ENCODE data around the gene LHX8. TPM values are rescaled to one million over a fixed set of nuclear protein-coding genes. Genes with fewer than 3 reads are reported as not detected.
A peak's percentile ranks its signal among the peaks of the same experiment; 100 is the strongest.

LHX8 gene
- total RNA-seq, 1 donor from 2014 or later: not detected

GRCh38 chr1:75134647-75135572 is 722 bp downstream of the LHX8 start:
- H3K4me1 Mint-ChIP-seq: peaks cover 41% of the 10 kb centered on the region
- H3K27ac Mint-ChIP-seq (ENCODE audit: unreplicated experiment): no peak overlapping the region
- peak overlapping the region; percentile 81 for H3K4me3 Mint-ChIP-seq
- no peak for TF ChIP-seq CTCF (conservative IDR thresholded peaks at IDR 0.05)
- peaks cover 100% of the 10 kb centered on the region for H3K27me3 Mint-ChIP-seq (ENCODE audit: low read depth)
- H3K9me3 Mint-ChIP-seq: no peaks in the 10 kb centered on the region
- no peaks in the 10 kb centered on the region for H3K36me3 Mint-ChIP-seq (ENCODE audit: low read depth)
- peak; percentile 28 for DNase-seq (ENCODE audit: low read depth, low spot score)

- no peak for TF ChIP-seq CTCF (conservative IDR thresholded peaks at IDR 0.05)
- peak overlapping the region; percentile 81 for H3K4me3 Mint-ChIP-seq
- H3K9me3 Mint-ChIP-seq: no peaks in the 10 kb centered on the region
- H3K27ac Mint-ChIP-seq (ENCODE audit: unreplicated experiment): no peak overlapping the region
- peaks cover 100% of the 10 kb centered on the region for H3K27me3 Mint-ChIP-seq (ENCODE audit: low read depth)
- peaks cover 37% of the 10 kb centered on the region for H3K4me1 Mint-ChIP-seq
- DNase-seq (ENCODE audit: low read depth, low spot score): peak; percentile 10
- no peaks in the 10 kb centered on the region for H3K36me3 Mint-ChIP-seq (ENCODE audit: low read depth)
Measured at GRCh38 chr1:75135573-75136194, 1.5 kb downstream of the LHX8 start.

- Mint-ChIP-seq H3K27me3 (ENCODE audit: low read depth) (peaks cover 100% of the 10 kb centered on the region), H3K4me3 (peak overlapping the region; percentile 81), H3K27ac (ENCODE audit: unreplicated experiment) (no peak overlapping the region), H3K9me3 (no peaks in the 10 kb centered on the region), H3K36me3 (ENCODE audit: low read depth) (no peaks in the 10 kb centered on the region), H3K4me1 (peaks cover 31% of the 10 kb centered on the region)
- TF ChIP-seq CTCF (conservative IDR thresholded peaks at IDR 0.05): peak; percentile 4
- DNase-seq (ENCODE audit: low read depth, low spot score): peak; percentile 43
Measured at GRCh38 chr1:75136195-75136815, 2.1 kb downstream of the LHX8 start.

GRCh38 chr1:75136921-75137641 is 2.9 kb downstream of the LHX8 start:
- H3K27me3 Mint-ChIP-seq (ENCODE audit: low read depth): peaks cover 99% of the 10 kb centered on the region
- DNase-seq (ENCODE audit: low read depth, low spot score): no peak
- peak overlapping the region; percentile 58 for H3K4me3 Mint-ChIP-seq
- H3K27ac Mint-ChIP-seq (ENCODE audit: unreplicated experiment): no peak overlapping the region
- H3K36me3 Mint-ChIP-seq (ENCODE audit: low read depth): no peaks in the 10 kb centered on the region
- peaks cover 29% of the 10 kb centered on the region for H3K4me1 Mint-ChIP-seq
- no peak for TF ChIP-seq CTCF (conservative IDR thresholded peaks at IDR 0.05)
- H3K9me3 Mint-ChIP-seq: no peaks in the 10 kb centered on the region

- no peaks in the 10 kb centered on the region for H3K36me3 Mint-ChIP-seq (ENCODE audit: low read depth)
- no peak for TF ChIP-seq CTCF (conservative IDR thresholded peaks at IDR 0.05)
- peaks cover 35% of the 10 kb centered on the region for H3K27me3 Mint-ChIP-seq (ENCODE audit: low read depth)
- H3K4me3 Mint-ChIP-seq: no peak overlapping the region
- H3K4me1 Mint-ChIP-seq: no peaks in the 10 kb centered on the region
- H3K9me3 Mint-ChIP-seq: no peaks in the 10 kb centered on the region
- DNase-seq (ENCODE audit: low read depth, low spot score): no peak
- no peak overlapping the region for H3K27ac Mint-ChIP-seq (ENCODE audit: unreplicated experiment)
Measured at GRCh38 chr1:75152092-75152491, 17.9 kb downstream of the LHX8 start.

All from neural crest cell (in vitro differentiated cells).